Lung (tissue), 12 donors: ENCODE measurements around the gene DNER. TPM values are rescaled to one million over a fixed set of nuclear protein-coding genes. Genes with fewer than 3 reads are reported as not detected.

ENCODE experiments used
- ATAC-seq: fragments of 200-7000 bp; cut with Tn5 transposase; one replicate; pipeline ENCODE4 v1.9.1; 2020; ENCODE audit warnings: moderate number of reproducible peaks; ENCODE audit not compliant: insufficient read depth, low FRiP score
- DNase-seq, 3 donors: peaks; one replicate each; pipeline ENCODE4 v3.0.0-alpha.2; 2013 to 2017
- H3K27ac ChIP-seq, 2 donors: one replicate each; pipeline ENCODE4 v1.5.1; 2013; ENCODE audit warnings: mild to moderate bottlenecking in 2 of 2, moderate library complexity in 2 of 2, control low read depth in 1 of 2, inconsistent platforms in 1 of 2, low read depth in 1 of 2, low read length in 1 of 2
- H3K27me3 ChIP-seq, 3 donors: one replicate each; pipeline ENCODE4 v1.5.1; 2013; ENCODE audit warnings: low read length in 2 of 3; ENCODE audit not compliant: control insufficient read depth in 3 of 3, insufficient read depth in 3 of 3
- H3K36me3 ChIP-seq, 4 donors: one replicate each; pipeline ENCODE4 v1.5.1; 2013; ENCODE audit warnings: low read length in 4 of 4, mild to moderate bottlenecking in 1 of 4, moderate library complexity in 1 of 4; ENCODE audit not compliant: control insufficient read depth in 4 of 4, insufficient read depth in 4 of 4
- H3K4me1 ChIP-seq, 5 donors: one replicate each; pipeline ENCODE4 v1.5.1; 2013; ENCODE audit warnings: low read length in 5 of 5, mild to moderate bottlenecking in 2 of 5, moderate library complexity in 1 of 5; ENCODE audit not compliant: control insufficient read depth in 5 of 5, insufficient read depth in 5 of 5
- H3K4me3 ChIP-seq: one replicate; pipeline ENCODE4 v1.5.1; 2013; ENCODE audit warnings: mild to moderate bottlenecking, control low read depth, moderate library complexity
- H3K9ac ChIP-seq, 2 donors: one replicate each; pipeline ENCODE4 v1.5.1; 2013; ENCODE audit warnings: low read length in 2 of 2, control low read depth in 1 of 2; ENCODE audit not compliant: insufficient read depth in 1 of 2
- H3K9me3 ChIP-seq, 4 donors: one replicate each; pipeline ENCODE4 v1.5.1; 2013; ENCODE audit warnings: low read length in 3 of 4, mild to moderate bottlenecking in 1 of 4, moderate library complexity in 1 of 4; ENCODE audit not compliant: control insufficient read depth in 4 of 4, insufficient read depth in 3 of 4
- CTCF ChIP-seq: IDR thresholded peaks from 2 replicates; pipeline ENCODE4 v1.5.1; 2012; ENCODE audit warnings: mild to moderate bottlenecking; ENCODE audit errors: control extremely low read depth, extremely low read depth
- WGBS, 2 donors: extraction: QIAGEN DNeasy Blood & Tissue Kit; methylation state at CpG; one replicate each; pipeline ENCODE4 v1.1.7; 2013; 5-methylcytosine and 5-hydroxymethylcytosine counted together
- polyA plus RNA-seq, 2 donors: library from polyadenylated mRNA; stranded (reverse); fragments of 200-250 nt; gene quantifications; one replicate each; pipeline ENCODE4 v1.2.1, GENCODE V29; 2013
- total RNA-seq, 2 donors: library from RNA; depleted of rRNA in 1 of 2; stranded (reverse); fragments of >200 nt in 1 of 2; gene quantifications; one replicate each; pipeline ENCODE4 v1.2.1, GENCODE V29; 2014 to 2021
- donor health status: control.
- donor health status: control.
- donor health status: Bipolar disorder and iron deficiency.
- donor health status: healthy.
- donor health status: DM: yes; HTN: yes; CAD: no.

DNER gene
- total and polyA plus RNA-seq, 4 donors: 0.63 to 5.8 (median 3.3) TPM

GRCh38 chr2:229426464-229426863 lies 287.9 kb downstream of the DNER start:
- Histone ChIP-seq H3K27ac (no peak overlapping the region), H3K36me3 (no peaks in the 10 kb centered on the region), H3K9me3 (no peaks in the 10 kb centered on the region), H3K4me1 (peaks cover 0 to 12% (median 0%) of the 10 kb centered on the region in 5 donors), H3K9ac (no peak overlapping the region), H3K27me3 (no peaks in the 10 kb centered on the region), H3K4me3 (no peak overlapping the region)
- DNase-seq: no peak
- no peak for ATAC-seq
- 80 to 86% methylated on average over 6 of the region's 6 CpGs for WGBS, 2 donors
- no peak for TF ChIP-seq CTCF

GRCh38 chr2:229425598-229425997 lies 288.8 kb downstream of the DNER start:
- Histone ChIP-seq H3K9ac (no peak overlapping the region), H3K4me3 (no peak overlapping the region), H3K4me1 (peaks cover 0 to 12% (median 0%) of the 10 kb centered on the region in 5 donors), H3K27me3 (no peaks in the 10 kb centered on the region), H3K27ac (no peak overlapping the region), H3K9me3 (no peaks in the 10 kb centered on the region), H3K36me3 (no peaks in the 10 kb centered on the region)
- no peak for TF ChIP-seq CTCF
- DNase-seq (peak in 1 of 3 donors; percentile 62), ATAC-seq (no peak)
- 69 to 78% methylated on average over 9 of the region's 9 CpGs for WGBS, 2 donors

- H3K27me3 ChIP-seq: no peaks in the 10 kb centered on the region
- TF ChIP-seq CTCF: no peak
- no peaks in the 10 kb centered on the region for H3K36me3 ChIP-seq
- no peak overlapping the region for H3K27ac ChIP-seq
- ATAC-seq: no peak
- DNase-seq: peak in 1 of 3 donors; percentile 38
- H3K4me3 ChIP-seq: no peak overlapping the region
- no peak overlapping the region for H3K9ac ChIP-seq
- 79 to 80% methylated on average over 6 of the region's 6 CpGs for whole genome bisulfite sequencing, 2 donors
- H3K4me1 ChIP-seq: peaks cover 0 to 35% (median 6%) of the 10 kb centered on the region in 5 donors
- no peaks in the 10 kb centered on the region for H3K9me3 ChIP-seq
Measured at GRCh38 chr2:229422063-229422462, 292.3 kb downstream of the DNER start.

- no peaks in the 10 kb centered on the region for H3K27me3 ChIP-seq
- TF ChIP-seq CTCF: no peak
- no peak overlapping the region for H3K4me3 ChIP-seq
- peak overlapping the region in 1 of 2 donors; percentile 1 for H3K9ac ChIP-seq
- H3K27ac ChIP-seq: no peak overlapping the region
- H3K9me3 ChIP-seq: no peaks in the 10 kb centered on the region
- ATAC-seq (no peak), DNase-seq (peak; percentile 49 to 95 (median 89))
- WGBS, 2 donors: 45 to 79% methylated on average over 1 of the region's 1 CpG
- H3K36me3 ChIP-seq: no peaks in the 10 kb centered on the region
- peaks cover 0 to 44% (median 9%) of the 10 kb centered on the region in 5 donors for H3K4me1 ChIP-seq
Measured at GRCh38 chr2:229419158-229419557, 295.2 kb downstream of the DNER start.
